ENCODE measurements around the gene IL15RA.
"Not testable (repeated sequence)": the region's sequence is repeated elsewhere in the genome, so short reads cannot be mapped to it uniquely, and the experiment has no call there.

IL15RA gene

DNA sequence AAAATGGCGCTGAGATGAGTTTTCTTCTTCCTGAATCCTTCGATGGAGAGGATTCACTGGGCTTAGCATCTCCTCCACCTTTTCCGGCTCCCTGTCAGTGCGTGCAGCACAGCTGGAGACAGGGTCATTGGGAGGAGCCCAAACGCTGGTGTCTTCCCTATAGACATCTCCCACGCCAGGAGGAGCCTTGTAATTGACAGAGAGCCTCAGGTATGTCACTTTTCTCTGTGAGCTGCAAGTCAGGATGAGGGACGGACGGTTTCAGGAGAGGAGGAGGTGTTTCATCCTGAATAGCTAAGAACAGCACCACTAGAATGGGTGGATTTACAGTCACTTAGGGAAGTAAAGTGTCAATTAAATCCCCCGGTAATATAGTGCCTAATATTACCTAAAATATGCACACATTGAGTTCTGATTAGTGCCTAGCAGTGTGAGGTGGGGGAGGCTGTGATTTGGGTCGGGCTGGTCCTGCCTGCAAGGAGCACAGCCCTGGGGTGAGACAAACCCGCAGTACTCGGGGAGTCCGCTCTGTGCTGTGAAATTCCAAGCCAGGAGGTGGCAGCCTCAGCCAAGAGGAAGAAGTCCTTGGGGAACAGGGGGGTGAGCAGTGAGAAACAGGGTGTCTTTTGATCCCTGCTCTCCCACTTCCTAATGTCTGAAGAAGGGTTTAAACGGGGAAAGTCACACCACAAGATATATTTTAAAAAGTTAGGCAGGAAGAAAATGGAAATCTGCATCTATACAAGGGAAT is 28.2 kb downstream of the IL15RA start:
- DNase-seq = peak in 1 of 2 experiments; percentile 40

DNA sequence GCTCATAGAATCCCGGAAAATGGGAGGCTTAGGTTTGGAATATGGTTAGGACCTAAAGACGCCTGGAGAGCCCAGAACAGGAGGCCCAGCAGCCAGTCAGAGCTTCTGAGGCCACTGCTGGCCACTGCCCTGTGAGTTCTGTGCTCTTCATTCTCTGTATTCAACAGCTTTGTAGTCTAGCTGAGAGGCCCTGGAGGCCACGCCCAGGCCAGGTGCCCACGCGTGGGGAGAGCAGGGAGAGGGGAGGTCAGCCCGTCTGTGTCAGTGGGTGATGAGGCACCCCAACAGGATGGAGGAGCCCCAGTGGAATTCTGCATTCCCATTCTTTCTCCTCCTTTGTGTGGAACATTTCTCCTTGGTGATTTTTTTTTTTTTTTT is 29.1 kb downstream of the IL15RA start:
- no peak for DNase-seq

DNA sequence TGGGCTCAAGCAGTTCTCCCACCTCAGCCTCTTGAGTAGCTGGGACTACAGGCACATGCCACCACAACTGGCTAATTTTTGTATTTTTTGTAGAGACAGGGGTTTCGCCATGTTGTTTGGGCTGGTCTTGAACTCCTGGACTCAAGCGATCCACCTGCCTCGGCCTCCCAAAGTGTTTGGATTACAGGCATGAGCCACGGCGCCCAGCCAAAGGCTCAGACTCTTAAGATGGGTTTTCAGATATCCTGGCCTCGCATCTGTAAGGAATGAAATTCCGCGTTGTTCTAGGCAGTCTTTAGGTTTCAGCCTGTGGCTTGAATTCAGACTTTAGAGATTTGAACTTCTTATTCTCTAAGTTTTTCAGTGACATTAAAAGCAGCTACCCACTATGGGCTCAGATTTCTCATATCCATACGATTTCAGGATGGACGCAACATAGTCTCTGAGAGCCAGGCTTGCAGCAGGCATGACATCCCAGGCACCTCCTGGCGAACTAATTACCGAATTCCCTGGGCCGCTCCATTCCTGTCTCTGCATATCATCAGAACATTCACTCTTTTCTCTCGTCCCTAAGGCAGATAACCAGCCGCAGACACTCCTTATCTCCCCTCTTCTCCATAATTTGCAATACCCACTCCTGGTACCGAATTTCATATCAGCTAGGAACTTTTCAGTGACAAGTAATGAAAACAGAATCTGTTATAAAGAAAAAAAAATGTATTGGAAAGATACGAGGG is 29.7 kb downstream of the IL15RA start:
- DNase-seq = no peak

DNA sequence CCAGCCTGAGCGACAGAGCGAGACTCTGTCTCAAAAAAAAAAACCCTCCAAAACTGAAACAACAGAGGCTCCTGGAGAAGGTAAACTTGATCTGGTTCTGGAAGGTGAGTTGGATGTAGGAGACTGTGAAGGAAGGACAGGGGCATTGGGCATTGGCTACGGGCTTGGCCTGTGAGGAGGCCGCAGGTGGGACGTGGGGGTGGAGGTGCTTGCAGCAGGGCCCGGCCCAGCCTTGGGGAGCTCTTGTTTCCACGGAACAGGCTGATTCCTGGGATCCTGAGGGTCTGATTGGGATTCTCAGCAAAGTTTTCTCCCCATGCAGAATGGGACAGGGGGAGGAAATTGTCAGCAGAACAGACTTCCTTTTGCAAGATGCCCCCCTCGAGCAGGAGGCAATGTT is 30.6 kb downstream of the IL15RA start:
- no peak for DNase-seq

DNA sequence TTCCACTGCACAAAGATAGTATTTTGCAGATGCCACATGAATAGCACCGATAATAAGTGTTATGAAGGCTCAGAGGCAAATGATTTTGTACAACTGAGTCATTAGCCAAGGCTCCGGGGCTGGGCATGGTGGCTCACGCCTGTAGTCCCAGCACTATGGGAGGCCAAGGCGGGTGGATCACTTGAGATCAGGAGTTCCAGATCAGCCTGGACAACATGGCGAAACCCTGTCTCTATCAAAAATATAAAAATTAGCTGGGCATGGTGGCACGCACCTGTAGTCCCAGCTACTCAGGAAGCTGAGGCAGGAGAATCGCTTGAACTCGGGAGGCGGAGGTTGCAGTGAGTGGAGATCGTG is 30.9 kb downstream of the IL15RA start:
- not testable (repeated sequence) for DNase-seq

DNA sequence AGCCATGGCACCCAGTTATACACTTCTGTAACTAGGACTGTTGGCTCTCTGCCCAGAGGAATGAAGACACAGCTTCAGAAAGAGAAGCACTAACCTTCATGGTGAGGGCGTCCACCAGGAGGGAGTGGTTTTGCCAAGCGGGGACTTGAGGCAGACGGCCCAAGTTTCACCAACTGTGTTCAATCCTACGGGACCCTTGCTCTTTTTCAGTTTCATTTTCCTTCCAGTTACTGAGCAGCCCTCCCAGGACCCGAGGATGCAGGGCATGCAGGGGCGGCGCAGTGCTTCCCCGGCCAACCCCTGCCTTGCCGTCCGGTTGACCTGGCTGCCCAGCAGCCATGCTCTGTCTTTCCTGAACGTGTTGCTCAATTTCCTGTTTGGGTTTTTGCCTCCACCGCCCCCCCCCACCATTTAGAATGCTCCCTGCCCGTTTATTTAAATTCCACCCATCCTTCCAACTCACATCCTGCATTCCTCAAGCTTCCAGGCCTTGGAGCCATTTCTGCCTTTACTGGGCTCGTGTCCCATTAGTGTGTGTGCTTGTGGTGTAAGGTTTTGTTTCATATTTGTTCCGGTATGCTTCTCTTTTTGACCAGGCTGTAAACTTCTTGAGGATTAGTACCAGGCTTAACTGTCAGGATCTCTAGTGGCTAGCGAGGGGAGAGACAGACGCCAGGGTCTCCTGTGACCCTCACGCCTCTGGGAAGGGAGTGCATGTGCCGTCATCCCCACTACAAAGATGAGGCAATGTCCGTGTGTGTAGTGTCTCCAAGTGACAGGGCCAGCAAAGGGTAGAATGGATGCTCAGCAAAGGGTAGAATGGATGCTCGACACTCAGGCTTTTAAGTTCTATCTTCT is 31.6 kb downstream of the IL15RA start:
- DNase-seq = no peak

DNA sequence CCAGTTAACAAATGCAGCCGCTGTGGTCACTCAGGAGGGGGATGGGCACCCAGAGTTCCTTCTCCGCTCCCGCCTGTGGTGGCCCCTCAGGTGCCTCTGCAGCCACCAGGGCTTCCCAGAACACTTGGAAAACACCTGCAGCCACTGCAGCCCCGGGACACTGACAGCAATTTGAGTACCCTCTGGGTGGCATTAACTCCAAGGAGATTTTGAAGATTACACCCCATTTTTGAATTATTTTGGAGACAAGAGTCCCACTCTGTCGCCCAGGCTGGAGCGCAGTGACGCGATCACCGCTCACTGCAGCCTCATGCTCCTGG is 32.2 kb downstream of the IL15RA start:
- DNase-seq = no peak

DNA sequence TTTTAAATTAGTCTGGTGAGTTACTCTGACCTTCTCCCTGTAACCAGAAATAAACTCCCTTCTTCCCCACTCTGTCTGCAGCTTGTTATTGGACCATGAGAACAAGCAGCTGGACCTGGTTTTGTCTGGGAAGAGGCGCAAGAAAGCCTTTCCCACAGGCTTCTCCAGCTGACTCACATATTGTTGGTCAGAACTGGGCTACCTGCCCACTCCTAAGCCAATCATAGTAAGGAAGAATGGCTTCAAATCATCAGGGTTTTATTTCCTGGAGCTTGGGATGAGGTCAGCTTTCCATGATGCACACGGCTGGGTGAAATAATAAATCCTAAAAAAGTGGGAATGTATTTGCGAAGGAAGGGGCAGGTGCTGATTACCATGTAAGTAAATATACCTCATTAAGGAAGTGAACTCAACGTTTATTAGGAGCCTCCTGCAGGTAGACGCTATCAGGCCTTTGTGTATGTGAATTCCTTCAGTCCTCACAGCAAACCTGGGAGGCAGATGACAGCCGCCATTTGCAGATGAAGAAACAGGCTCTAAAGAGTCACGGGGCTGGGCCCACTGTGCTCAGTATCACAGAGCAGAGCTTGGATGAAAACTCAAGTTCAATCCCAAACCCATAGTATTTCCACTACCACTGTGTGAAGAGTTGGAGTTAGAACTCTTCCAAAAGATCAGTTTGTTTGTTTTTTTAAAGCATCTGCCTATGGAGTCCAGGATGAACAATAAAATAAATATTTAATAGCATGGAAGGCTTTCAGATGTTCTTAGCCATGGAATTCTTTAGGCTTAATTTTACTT is 32.8 kb downstream of the IL15RA start:
- no peak for DNase-seq

DNA sequence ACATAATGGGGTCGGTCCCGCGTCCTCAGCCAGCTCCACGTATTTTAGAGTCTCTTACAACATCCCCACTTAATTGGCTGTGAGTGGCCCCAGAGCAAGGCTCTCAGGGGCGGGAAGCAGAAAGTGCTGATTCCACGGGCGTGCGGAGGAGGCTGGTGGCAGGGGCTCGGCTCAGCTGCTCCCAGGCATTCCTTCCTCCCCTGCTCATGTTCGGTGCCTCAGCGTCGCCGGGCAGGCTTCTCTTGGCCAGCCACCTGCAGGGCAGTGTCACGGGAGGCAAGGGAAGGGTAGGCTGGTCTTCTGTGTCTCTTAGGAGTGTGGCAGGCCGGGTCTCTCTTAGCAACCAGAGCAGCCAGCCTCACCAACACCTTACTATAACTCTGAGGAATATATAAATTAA is 33.8 kb downstream of the IL15RA start:
- no peak for DNase-seq

DNA sequence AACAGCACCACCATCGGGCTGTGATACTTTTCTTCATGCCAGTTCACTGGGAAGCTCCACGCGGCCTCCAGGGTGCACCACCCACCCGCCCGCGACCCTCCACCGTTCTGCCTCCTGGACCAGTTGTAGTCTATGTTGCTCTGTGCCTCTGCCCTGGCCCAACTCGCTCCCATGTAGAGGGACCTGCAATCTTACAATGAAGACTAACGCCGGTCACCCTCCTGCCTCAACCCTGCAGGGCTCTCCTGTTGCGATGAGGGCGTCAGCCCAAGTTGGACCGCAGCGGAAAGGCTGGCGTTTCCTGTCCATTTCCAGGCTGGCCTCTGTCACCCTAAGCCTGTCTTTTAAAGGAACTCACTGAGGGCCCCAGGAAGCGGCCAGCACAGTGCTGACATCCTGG is 34.9 kb downstream of the IL15RA start:
- no peak for DNase-seq

DNA sequence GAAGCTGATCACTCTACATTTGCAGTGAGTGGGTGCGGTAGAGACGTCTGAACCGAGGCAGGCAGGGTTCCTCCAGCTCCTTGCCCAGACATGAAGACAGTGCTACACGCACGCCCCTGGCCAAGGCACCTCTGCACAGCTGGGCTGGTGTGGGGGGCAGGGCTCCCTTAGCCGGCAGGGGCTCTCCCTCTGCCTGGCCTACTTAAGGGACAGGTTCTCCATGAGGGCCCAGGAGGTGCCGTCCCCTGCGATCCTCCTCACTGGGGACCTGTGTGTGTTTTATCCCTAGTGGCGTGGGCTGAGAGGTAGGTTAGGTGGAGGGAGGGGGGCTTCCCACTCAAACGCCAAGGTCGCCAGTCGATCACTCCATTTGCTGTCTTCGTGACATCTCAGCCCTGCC is 35.3 kb downstream of the IL15RA start:
- no peak for DNase-seq

DNA sequence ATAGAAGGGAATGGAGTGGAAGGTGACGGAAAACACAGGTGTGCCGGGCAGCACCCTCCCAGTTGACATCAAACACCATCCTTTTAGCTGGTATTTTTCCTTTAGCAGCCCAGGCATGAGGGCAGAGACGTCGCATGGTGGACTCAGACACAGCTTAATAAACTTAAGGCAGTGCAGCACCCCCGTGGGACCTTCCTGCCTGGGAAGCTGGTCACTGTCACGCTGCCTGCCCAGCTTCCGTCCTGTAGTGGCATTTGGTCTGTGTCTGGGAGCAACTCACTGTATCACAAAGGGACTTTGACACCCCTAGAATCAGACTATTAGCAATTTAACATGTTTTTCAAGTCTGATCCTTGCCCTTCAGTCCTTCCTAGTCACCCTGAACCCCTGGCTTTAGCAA is 35.8 kb downstream of the IL15RA start:
- DNase-seq = no peak

DNA sequence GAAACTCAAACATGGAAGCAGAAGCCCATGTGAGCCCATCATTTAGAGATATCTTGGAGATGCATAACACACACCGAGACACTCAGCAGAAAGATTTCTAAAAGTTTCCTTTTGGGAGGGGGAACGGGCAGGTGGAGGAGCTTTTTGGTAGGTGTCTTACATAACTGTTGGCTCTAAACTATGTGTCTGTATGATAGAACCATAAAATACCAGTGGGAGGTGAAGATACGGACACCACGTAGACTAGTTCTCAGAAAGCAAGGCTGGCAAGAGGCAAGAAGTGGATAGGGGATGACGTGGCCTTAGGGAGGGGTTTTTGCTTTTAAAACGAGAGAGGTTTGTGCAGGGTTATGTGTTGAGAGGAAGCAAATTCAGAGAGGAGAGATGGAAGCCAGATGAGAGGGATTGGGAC is 36.5 kb downstream of the IL15RA start:
- no peak for DNase-seq

DNA sequence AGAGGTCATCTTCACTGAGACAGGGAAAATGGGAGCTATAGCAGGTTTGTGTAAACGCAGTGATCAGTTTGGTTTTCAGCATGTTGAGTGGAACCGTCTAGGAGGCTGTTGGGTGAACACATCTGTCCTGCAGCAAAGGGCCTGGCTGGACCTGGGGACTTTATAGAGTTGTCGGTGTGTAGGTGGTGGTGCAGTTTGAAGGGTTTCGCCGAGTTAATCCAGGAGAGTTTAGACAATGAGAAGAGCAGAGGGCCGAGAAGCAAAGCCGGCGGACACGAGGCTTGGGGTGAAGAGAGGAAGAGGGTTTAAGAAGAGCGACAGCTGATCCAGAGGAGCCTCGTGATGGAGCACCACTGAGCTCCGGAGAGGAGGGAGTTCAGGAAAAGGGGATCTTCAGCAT is 39.1 kb downstream of the IL15RA start:
- no peak for DNase-seq

DNA sequence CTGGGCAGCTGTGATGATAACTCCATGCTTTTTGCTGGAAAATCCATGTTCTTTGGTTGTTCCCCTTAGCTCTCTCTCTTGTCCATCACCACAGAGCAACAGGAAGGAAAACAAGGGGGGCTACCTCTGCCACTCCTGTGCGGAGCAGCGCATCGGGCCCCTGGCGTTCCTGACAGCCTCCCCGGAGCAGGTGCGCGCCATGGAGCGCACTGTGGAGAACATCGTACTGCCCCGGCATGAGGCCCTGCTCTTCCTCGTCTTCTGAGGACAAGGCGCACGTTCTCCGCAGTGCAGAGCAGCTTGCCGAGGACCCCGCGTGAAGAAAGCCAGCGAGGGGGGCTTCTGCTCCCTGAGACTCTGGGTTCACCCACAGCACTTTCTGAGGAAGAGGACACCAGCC is 40.3 kb downstream of the IL15RA start:
- DNase-seq = no peak

DNA sequence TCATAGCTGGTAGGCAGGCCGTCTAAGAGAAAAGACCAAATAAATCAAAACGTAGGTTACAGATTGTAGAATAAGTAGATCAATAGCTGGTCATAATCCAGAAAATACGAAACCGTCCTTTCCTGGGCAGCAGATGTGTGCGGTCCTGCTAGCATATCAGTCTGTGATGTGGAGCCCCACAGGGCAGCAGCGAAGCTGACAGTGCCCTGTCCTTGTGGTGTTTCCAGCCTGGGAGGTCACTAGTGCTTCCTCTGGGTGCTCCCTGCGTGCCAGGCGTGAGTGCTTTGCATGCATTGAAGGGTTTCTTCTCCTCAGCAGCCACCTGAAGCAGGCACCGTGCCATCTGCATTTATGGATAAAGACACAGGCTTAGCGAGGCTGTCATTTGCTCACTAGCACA is 41.7 kb downstream of the IL15RA start:
- DNase-seq = no peak

DNA sequence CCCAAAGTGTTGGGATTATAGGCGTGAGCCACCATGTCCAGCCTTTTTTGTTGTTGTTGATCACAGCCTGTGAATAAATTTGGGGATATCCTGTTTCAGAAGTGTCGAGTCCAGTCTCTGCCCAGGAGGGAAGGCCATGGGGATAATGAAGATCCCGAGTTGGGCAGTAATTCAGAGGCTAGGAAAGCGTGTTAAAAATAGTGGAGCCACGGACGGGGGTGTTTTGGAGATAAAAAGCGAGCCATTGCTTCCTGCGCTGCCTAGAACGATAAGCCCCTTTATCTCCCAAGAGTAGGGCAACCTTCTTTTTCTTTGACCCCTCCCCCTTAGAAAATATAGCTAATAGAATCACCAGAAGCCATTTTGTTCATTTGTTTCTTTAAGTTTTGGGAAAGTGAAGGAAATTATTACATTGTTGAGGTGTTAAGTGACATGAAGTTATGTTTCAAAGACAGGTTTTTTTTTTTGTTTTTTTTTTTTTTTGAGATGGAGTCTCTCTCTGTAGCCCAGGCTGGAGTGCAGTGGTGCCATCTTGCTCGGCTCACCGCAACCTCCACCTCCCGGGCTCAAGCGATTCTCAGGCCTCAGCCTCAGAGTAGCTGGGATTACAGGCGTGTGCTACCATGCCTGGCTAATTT is 43.3 kb downstream of the IL15RA start:
- DNase-seq = no peak

DNA sequence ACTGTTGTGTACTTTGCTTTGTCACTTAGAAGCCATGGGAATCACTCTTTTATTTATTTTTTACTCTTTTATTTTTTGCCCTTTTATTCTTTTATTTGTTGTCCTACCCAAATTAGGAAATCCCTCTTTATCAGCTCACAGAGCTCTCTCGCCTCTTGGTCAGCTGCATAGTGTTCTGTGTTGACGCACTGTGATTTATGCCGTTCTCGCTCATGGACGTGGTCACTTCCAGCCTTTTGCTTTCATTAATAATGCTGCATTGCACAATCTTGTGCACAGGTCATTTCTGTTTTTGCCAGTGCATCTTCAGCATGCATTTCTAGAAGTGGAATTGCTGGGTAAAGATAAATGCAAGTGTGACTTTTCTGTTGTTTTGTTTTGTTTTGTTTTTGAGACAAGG is 45.0 kb downstream of the IL15RA start:
- DNase-seq = no peak

DNA sequence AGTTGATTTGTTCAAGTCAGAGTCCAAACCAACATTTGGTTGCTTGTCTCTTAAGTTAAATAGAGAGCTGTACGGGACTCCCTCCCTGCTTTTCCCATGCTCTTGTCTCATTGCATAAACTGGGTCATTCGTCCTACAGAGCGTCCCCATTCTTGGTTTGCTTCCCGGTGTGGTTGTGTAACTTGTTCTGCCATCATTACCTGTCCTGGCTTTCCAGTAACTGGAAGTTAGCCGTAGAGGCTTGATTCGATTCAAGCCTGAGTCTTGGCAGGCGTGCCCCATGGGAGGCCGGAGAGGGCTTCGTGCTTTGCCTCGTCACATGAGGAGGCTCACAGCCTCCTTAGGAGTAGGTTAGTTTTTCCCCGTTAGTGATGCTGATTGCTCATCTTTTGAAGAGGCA is 47.1 kb downstream of the IL15RA start:
- DNase-seq = no peak

DNA sequence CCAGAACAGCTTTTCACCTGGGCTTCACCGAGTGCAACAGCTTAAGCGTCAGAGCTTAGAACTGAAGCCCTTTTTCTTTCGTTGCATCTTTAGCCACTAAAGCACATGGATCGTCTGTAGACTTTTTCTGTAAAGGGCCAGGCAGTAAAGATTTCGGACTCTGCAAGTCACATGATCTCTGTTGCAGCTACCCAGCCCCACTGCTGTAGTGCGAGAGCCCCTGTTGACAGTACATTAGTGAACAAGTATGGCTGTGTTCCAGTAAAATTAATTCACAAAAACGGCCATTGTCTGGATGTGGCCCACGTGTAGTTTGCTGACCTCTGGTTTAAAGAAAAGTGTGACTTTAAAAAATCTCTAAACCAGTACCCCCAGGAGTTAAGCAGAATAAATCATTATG is 47.9 kb downstream of the IL15RA start:
- DNase-seq = no peak

DNA sequence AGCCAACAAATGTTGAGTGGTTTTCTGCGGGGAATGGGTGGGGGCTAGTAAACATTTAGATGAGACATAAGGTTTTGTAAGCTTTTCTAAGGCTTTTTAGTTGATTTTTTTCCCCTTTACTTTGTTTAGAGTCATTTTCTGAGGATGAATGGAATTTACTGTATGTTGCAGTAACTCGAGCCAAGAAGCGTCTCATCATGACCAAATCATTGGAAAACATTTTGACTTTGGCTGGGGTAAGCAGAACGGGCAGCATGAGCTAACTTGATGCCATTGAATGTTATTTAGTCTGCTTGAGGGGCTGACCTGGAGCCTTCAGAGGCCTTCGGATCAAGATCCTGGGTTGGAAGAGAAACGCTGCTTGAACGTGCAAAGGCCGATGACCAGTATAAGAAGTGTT is 50.0 kb downstream of the IL15RA start:
- no peak for DNase-seq

DNA sequence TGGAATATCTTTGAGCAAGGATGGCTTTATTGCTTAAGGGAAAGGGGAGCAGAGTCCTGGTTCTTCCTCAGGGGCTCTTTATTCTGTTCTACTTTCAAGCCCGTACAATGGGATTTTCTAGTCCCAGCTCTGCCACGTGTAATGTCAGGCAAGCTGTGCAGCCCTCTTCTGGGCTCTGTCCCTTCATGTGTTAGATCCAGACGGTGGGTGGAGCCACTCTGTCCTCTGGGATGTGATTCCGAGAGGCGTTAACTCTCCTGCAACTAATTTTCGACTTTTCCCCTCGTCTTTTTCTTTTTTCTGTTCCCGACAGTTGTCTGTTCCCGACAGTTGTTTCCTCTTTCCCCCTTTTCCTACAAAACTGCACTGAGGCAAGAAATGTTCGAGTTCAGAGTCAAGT is 52.5 kb downstream of the IL15RA start:
- DNase-seq = no peak

DNA sequence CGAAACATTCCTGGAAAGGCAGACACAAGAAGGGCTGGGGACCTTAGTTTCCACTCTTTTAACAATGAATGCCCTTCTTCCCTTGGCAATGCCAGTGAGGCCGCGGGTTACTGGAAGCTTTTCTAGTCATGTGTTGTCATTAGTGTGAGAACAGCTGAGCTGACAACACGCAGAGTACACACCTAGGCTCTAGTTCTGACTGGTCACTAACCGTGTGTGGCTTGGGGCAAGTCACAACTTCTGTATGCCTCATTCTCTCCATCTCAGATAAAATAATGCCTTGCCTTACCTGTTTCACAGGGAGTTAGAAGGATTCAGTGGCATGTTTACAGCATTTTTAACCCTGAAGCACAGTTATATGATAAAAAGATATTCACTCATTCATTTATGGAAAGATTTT is 55.6 kb downstream of the IL15RA start:
- no peak for DNase-seq
